ENCODE data around the gene SLC44A4.
"Not testable (repeated sequence)": the region's sequence is repeated elsewhere in the genome, so short reads cannot be mapped to it uniquely, and the experiment has no call there.

SLC44A4 gene

GRCh38 chr6:31878726-31879125 lies at the start of gene SLC44A4:
TSS of gene SLC44A4 (minus strand) at chr6:31878997. CDS start at chr6:31878980, 17 bp downstream.
- intact Hi-C loops (cut with DNase I), result no loop called here
- DNase-seq, result no peak

DNA sequence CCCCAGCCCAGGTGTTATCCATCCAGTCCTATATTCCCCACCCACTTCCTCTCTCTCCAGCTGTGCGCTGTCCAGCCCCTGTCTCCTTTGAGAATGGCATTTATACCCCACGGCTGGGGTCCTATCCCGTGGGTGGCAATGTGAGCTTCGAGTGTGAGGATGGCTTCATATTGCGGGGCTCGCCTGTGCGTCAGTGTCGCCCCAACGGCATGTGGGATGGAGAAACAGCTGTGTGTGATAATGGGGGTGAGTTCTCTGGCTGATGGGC lies 49.8 kb upstream of the SLC44A4 start:
- intact Hi-C loops (cut with DNase I), result no loop called here
- DNase-seq, result no peak

- intact Hi-C loops (cut with DNase I), result no loop called here
Measured at GRCh38 chr6:31927863-31928671, 49.3 kb upstream of the SLC44A4 start.

GRCh38 chr6:31927242-31927862 lies 48.6 kb upstream of the SLC44A4 start, which contains the start of gene C2:
TSS of gene C2 (plus strand) at chr6:31927717. CDS start at chr6:31927753, 36 bp downstream.
- intact Hi-C loops (cut with DNase I), result no loop called here
- no peak for DNase-seq

More at GRCh38 chr6:31927863-31928671, 49.3 kb upstream of the SLC44A4 start:
- no peak for DNase-seq

- DNase-seq, result peak in 14 of 42 donors; percentile 10 to 61 (median 23)
- intact Hi-C loops (cut with DNase I), result no loop called here
Measured at GRCh38 chr6:31922942-31923341, 44.1 kb upstream of the SLC44A4 start.

GRCh38 chr6:31920811-31921210 lies 42.0 kb upstream of the SLC44A4 start:
- intact Hi-C loops (cut with DNase I), result no loop called here

GRCh38 chr6:31919624-31920303 lies 41.0 kb upstream of the SLC44A4 start:
- DNase-seq, result no peak
- intact Hi-C loops (cut with DNase I), result no loop called here

More at GRCh38 chr6:31920811-31921210, 42.0 kb upstream of the SLC44A4 start:
- DNase-seq, result no peak

DNA sequence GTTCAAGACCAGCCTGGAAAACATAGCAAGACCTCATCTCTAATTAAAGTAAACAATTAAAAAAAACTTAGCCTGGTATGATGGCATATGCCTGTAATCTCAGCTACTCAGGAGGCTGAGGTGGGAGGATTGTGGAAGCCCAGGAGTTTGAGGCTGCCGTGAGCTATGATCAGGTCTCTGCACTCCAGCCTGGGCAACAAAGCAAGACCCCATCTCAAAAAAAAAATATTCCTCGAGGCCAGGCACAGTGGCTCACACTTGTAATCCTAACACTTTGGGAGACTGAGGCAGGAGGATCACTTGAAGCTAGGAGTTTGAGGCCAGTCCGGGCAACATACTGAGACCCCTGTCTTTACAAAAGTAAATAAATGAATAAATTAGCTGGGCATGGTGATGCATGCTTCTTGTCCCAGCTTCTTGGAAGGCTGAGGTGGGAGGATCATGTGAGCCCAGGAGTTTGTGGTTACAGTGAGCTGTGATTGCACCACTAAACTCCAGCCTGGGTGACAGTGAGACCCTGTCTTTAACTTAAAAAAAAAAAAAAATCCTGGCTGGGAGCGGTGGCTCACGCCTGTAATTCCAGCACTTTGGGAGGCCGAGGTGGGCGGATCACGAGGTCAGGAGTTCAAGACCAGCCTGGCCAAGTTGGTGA lies 39.4 kb upstream of the SLC44A4 start:
- intact Hi-C loops (cut with DNase I), result no loop called here
- DNase-seq, result no peak

DNA sequence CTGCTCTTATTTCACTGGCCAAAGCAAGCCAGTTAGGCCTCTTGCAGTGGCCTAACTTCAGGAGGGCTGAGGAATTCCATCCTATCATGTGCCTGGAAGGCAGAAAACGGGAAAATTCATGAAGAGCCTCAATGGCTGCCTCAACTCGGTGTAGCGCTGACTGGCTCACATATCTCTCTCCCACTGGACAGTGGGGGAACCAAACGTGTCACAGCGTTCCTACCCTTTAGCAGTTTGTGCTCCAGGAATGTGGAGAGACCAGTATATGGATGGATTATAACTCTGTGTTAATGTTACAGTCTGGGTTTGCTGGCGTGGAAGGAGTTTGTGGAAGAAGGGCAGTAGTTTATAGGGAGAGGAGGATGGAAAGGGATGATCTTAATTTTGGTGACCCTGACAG lies 37.0 kb upstream of the SLC44A4 start:
- intact Hi-C loops (cut with DNase I), result no loop called here
- DNase-seq, result no peak

GRCh38 chr6:31915351-31915750 lies 36.6 kb upstream of the SLC44A4 start:
- intact Hi-C loops (cut with DNase I), result no loop called here
- DNase-seq, result no peak

- intact Hi-C loops (cut with DNase I), result no loop called here
- DNase-seq, result no peak
Measured at GRCh38 chr6:31911826-31912585, 33.2 kb upstream of the SLC44A4 start.

DNA sequence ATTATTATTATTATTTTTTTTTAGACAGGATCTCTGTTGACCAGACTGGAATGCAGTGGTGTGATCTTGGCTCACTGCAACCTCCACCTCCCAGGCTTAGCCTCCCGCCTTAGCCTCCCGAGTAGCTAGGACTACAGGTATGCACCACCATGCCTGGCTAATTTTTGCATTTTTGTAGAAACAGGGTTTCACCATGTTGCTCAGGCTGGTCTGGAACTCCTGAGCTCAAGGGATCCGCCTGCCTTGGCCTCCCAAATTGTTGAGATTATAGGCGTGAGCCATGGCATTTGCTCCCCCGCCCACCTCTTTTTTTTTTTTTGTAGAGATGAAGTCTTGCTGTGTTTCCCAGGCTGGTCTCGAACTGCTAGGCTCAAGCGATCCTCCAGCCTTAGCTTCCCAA lies 30.5 kb upstream of the SLC44A4 start:
- intact Hi-C loops (cut with DNase I); DNase-seq: not testable (repeated sequence)

DNA sequence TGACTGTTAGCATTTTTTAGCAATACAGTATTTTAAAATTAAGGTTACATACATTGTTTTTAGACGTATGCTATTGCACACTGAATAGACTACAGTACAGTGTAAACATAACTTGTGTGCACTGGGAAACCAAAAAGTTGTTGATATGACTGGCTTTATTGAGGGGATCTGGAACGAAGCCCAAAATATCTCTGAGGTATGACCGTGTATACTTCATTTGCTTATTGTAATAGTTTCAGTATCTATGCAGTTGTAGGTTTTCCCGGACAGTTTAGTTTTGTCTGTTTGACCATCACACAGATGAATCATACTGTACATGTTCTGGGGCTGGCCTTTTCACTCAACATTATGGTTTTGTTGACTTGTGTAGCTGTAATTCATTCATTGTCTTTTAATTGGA lies 30.0 kb upstream of the SLC44A4 start:
- intact Hi-C loops (cut with DNase I), result no loop called here
- DNase-seq, result no peak

DNA sequence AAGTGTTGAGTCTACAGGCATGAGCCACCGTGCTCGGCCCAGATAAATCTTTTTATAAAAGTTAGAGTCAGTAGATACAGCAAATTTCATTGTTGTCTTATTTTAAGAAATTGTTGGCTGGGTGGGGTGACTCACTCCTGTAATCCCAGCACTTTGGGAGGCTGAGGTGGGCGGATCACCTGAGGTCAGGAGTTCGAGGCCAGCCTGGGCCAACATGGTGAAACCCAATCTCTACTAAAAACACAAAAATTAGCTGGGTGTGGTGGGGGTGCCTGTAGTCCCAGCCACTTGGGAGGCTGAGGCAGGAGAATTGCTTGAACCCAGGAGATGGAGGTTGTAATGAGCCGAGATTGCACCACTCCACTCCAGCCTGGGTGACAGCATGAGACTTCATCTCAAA lies 29.5 kb upstream of the SLC44A4 start:
- intact Hi-C loops (cut with DNase I); DNase-seq: not testable (repeated sequence)

- DNase-seq, result no peak
- intact Hi-C loops (cut with DNase I), result no loop called here
Measured at GRCh38 chr6:31907158-31907813, 28.5 kb upstream of the SLC44A4 start.

- DNase-seq; intact Hi-C loops (cut with DNase I): not testable (repeated sequence)
Measured at GRCh38 chr6:31906727-31907126, 27.9 kb upstream of the SLC44A4 start.

DNA sequence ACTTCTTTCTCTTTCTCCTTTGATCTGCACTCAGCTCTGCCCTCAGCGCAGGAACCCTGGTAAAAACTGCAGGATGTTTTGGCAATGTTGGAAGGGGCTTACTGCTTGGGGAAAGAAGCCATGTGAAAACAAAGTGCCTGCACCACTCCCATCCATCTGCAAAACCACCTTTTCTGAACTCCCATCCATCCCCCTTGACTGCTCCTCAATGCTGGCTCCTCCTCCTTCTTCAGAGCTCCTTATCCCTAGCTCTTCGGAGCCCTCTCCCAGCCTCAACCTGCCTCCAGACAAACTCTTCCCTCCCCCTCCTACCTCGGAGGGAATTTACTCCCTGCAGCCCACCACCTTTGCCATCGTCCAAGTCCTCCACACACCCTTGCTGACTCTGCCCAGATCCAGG lies 27.3 kb upstream of the SLC44A4 start:
- intact Hi-C loops (cut with DNase I), result no loop called here
- no peak for DNase-seq

- no peak for DNase-seq
- intact Hi-C loops (cut with DNase I), result no loop called here
Measured at GRCh38 chr6:31905041-31905440, 26.2 kb upstream of the SLC44A4 start.

Measured in head of caudate nucleus (tissue), 42 donors.